HepG2 (cell line): ENCODE measurements around the gene C1R. TPM values are rescaled to one million over a fixed set of nuclear protein-coding genes. Genes with fewer than 3 reads are reported as not detected.

Experiments
- CHCHD3 ChIP-seq: sonication (generic); formaldehyde crosslinking; IDR thresholded peaks from 2 replicates; pipeline ENCODE4 v1.8.0; 2022; ENCODE audit warnings: mild to moderate bottlenecking, missing genetic modification reagents, moderate library complexity
- GLMP ChIP-seq: sonication (generic); formaldehyde crosslinking; IDR thresholded peaks from 2 replicates; pipeline ENCODE4 v1.9.0; 2021; ENCODE audit warnings: missing genetic modification reagents, mild to moderate bottlenecking, borderline replicate concordance
- JARID2 ChIP-seq: sonication (generic); formaldehyde crosslinking; IDR thresholded peaks from 2 replicates; pipeline ENCODE4 v1.8.1; 2023; ENCODE audit warnings: missing genetic modification reagents, inconsistent platforms; ENCODE audit not compliant: insufficient replicate concordance
- PRDM4 ChIP-seq: sonication (generic); formaldehyde crosslinking; IDR thresholded peaks from 2 replicates; pipeline ENCODE4 v1.9.0; 2021; ENCODE audit warnings: missing genetic modification reagents, borderline replicate concordance
- PTBP1 ChIP-seq: fragments of 200-400 bp; formaldehyde crosslinking; IDR thresholded peaks from 2 replicates; pipeline ENCODE4 v1.6.1; 2018; ENCODE audit warnings: low read length, low read depth; ENCODE audit not compliant: poor library complexity, severe bottlenecking
- SALL1 ChIP-seq: sonication (generic); formaldehyde crosslinking; IDR thresholded peaks from 2 replicates; pipeline ENCODE4 v1.8.0; 2022; ENCODE audit warnings: mild to moderate bottlenecking, missing genetic modification reagents
- ZFP90 ChIP-seq: sonication (generic); formaldehyde crosslinking; IDR thresholded peaks from 2 replicates; pipeline ENCODE4 v1.8.0; 2022; ENCODE audit warnings: missing genetic modification reagents, mild to moderate bottlenecking, inconsistent platforms, borderline replicate concordance
- ZFY ChIP-seq: sonication (generic); formaldehyde crosslinking; IDR thresholded peaks from 2 replicates; pipeline ENCODE4 v1.4.0; 2020; ENCODE audit warnings: missing genetic modification reagents
- ZNF329 ChIP-seq: sonication (generic); formaldehyde crosslinking; IDR thresholded peaks from 2 replicates; pipeline ENCODE4 v1.9.0; 2021; ENCODE audit warnings: low read depth, mild to moderate bottlenecking, missing genetic modification reagents
- ZNF609 ChIP-seq: sonication (generic); formaldehyde crosslinking; IDR thresholded peaks from 2 replicates; pipeline ENCODE4 v1.4.0; 2020; ENCODE audit warnings: mild to moderate bottlenecking, missing genetic modification reagents, borderline replicate concordance
- ZNF615 ChIP-seq: sonication (generic); formaldehyde crosslinking; IDR thresholded peaks from 2 replicates; pipeline ENCODE4 v1.5.0; 2020; ENCODE audit warnings: mild to moderate bottlenecking, missing genetic modification reagents, borderline replicate concordance
- ZNF652 ChIP-seq: IDR thresholded peaks from 2 replicates; pipeline ENCODE4 v1.6.1; 2016; ENCODE audit warnings: low read depth, borderline replicate concordance
- polyA plus RNA-seq, 8 experiments: library from polyadenylated mRNA; depleted of rRNA in 3 of 8; stranded (reverse) in 7 of 8; unstranded in 1 of 8; fragments of >200 nt; fragmentation: Illumina TruSeq in 4 of 8; extraction: Trizol in 4 of 8; gene quantifications; 2 replicates each; pipeline versions ENCODE4 v1.2.1 to v1.2.3, GENCODE V29; 2011 to 2016; ENCODE audit warnings: low read depth in 4 of 8, missing spikeins in 1 of 8, mixed read lengths in 1 of 8; ENCODE audit not compliant: insufficient read depth in 1 of 8
- total RNA-seq, 5 experiments: library from RNA; depleted of rRNA; stranded (reverse); fragments of >200 nt; fragmentation: Illumina TruSeq; extraction: Trizol; gene quantifications; 2 replicates each; pipeline ENCODE4 v1.2.3, GENCODE V29; 2016; ENCODE audit warnings: low read depth in 1 of 5
- TF ChIP-seq, protein P1 (sequence below): sonication (generic); formaldehyde crosslinking; IDR thresholded peaks from 2 replicates; pipeline ENCODE4 v1.9.0; 2021; ENCODE audit warnings: missing genetic modification reagents, borderline replicate concordance
- TF ChIP-seq, protein P2 (sequence below): sonication (generic); formaldehyde crosslinking; IDR thresholded peaks from 2 replicates; pipeline ENCODE4 v1.9.0; 2021; ENCODE audit warnings: missing genetic modification reagents, borderline replicate concordance

C1R gene
- total and polyA plus RNA-seq, 2 of the 13 experiments (the other 11 are each of a cell fraction or from before 2014, with no cell fraction given): 3.5 to 6.5 TPM

- TF ChIP-seq SALL1 (CRISPR knock-in tag) (peak; percentile 76), ZNF652 (CRISPR knock-in tag) (no peak), PTBP1 (no peak), ZNF609 (CRISPR knock-in tag) (peak; percentile 31; the same call in 1 of the 2 replicates), ZNF615 (no peak), ZFY (CRISPR knock-in tag) (no peak), GLMP (CRISPR knock-in tag) (no peak), JARID2 (CRISPR knock-in tag) (no peak), CHCHD3 (CRISPR knock-in tag) (no peak), ZFP90 (peak; percentile 36; the same call in 1 of the 2 replicates), PRDM4 (CRISPR knock-in tag) (no peak), ZNF329 (CRISPR knock-in tag) (no peak)
- TF ChIP-seq, protein P1, sequence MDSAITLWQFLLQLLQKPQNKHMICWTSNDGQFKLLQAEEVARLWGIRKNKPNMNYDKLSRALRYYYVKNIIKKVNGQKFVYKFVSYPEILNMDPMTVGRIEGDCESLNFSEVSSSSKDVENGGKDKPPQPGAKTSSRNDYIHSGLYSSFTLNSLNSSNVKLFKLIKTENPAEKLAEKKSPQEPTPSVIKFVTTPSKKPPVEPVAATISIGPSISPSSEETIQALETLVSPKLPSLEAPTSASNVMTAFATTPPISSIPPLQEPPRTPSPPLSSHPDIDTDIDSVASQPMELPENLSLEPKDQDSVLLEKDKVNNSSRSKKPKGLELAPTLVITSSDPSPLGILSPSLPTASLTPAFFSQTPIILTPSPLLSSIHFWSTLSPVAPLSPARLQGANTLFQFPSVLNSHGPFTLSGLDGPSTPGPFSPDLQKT (CRISPR knock-in tag): no peak
- TF ChIP-seq, protein P2, sequence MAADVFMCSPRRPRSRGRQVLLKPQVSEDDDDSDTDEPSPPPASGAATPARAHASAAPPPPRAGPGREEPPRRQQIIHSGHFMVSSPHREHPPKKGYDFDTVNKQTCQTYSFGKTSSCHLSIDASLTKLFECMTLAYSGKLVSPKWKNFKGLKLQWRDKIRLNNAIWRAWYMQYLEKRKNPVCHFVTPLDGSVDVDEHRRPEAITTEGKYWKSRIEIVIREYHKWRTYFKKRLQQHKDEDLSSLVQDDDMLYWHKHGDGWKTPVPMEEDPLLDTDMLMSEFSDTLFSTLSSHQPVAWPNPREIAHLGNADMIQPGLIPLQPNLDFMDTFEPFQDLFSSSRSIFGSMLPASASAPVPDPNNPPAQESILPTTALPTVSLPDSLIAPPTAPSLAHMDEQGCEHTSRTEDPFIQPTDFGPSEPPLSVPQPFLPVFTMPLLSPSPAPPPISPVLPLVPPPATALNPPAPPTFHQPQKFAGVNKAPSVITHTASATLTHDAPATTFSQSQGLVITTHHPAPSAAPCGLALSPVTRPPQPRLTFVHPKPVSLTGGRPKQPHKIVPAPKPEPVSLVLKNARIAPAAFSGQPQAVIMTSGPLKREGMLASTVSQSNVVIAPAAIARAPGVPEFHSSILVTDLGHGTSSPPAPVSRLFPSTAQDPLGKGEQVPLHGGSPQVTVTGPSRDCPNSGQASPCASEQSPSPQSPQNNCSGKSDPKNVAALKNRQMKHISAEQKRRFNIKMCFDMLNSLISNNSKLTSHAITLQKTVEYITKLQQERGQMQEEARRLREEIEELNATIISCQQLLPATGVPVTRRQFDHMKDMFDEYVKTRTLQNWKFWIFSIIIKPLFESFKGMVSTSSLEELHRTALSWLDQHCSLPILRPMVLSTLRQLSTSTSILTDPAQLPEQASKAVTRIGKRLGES (CRISPR knock-in tag): no peak
Observed at GRCh38 chr12:7123806-7124522, 31.7 kb upstream of the C1R start (continued).
